GM23338 (cell line): Measurements from ENCODE around the gene PLEKHM2. TPM values are rescaled to one million over a fixed set of nuclear protein-coding genes. Genes with fewer than 3 reads are reported as not detected.
A peak's percentile ranks its signal among the peaks of the same experiment; 100 is the strongest.
"Not testable (repeated sequence)": the region's sequence is repeated elsewhere in the genome, so short reads cannot be mapped to it uniquely, and the experiment has no call there.

ENCODE experiments used
- ATAC-seq: fragments of 200-7000 bp; cut with Tn5 transposase; 3 replicates; pipeline ENCODE4 v1.9.1; 2020
- DNase-seq: peaks from one replicate; pipeline ENCODE4 v3.0.0-alpha.2; 2015; ENCODE audit warnings: low spot score
- H2AFZ ChIP-seq: fragments of 200-600 bp; sonication (generic); 2 replicates; pipeline ENCODE4 v1.8.0; 2016; ENCODE audit warnings: antibody characterized with exemption, mild to moderate bottlenecking, moderate library complexity
- H3F3A ChIP-seq: fragments of 200-600 bp; sonication (generic); replicated peaks from 2 replicates; pipeline ENCODE4 v1.8.0; 2017; ENCODE audit warnings: antibody characterized with exemption, mixed run types, low read depth
- H3K27ac ChIP-seq: fragments of 200-600 bp; sonication (generic); 2 replicates; pipeline ENCODE4 v1.6.1; 2016; ENCODE audit warnings: low read depth
- H3K27me3 ChIP-seq: fragments of 200-600 bp; sonication (generic); 2 replicates; pipeline ENCODE4 v1.8.0; 2016; ENCODE audit warnings: mild to moderate bottlenecking, mixed run types, moderate library complexity; ENCODE audit not compliant: insufficient read depth
- H3K36me3 ChIP-seq: fragments of 200-600 bp; sonication (generic); 2 replicates; pipeline ENCODE4 v1.8.0; 2016; ENCODE audit warnings: mild to moderate bottlenecking; ENCODE audit not compliant: insufficient read depth
- H3K4me1 ChIP-seq: fragments of 200-600 bp; sonication (generic); 2 replicates; pipeline ENCODE4 v1.8.0; 2016; ENCODE audit warnings: mild to moderate bottlenecking, moderate library complexity; ENCODE audit not compliant: insufficient read depth
- H3K4me2 ChIP-seq: fragments of 200-600 bp; sonication (generic); 2 replicates; pipeline ENCODE4 v1.7.1; 2017; ENCODE audit warnings: mixed run types
- H3K4me3 ChIP-seq: fragments of 200-600 bp; sonication (generic); 2 replicates; pipeline ENCODE4 v1.6.1; 2016; ENCODE audit warnings: mixed run types
- H3K79me2 ChIP-seq: fragments of 200-600 bp; sonication (generic); replicated peaks from 2 replicates; pipeline ENCODE4 v1.8.0; 2017; ENCODE audit warnings: mild to moderate bottlenecking; ENCODE audit not compliant: insufficient read depth
- H3K9me2 ChIP-seq: fragments of 200-600 bp; sonication (generic); 2 replicates; pipeline ENCODE4 v1.8.0; 2017; ENCODE audit not compliant: insufficient read depth
- H4K20me1 ChIP-seq: fragments of 200-600 bp; sonication (generic); replicated peaks from 2 replicates; pipeline ENCODE4 v1.8.0; 2017; ENCODE audit warnings: mild to moderate bottlenecking; ENCODE audit not compliant: insufficient read depth
- H3K27ac Mint-ChIP-seq: 2 replicates; pipeline ENCODE4 v1.8.0; 2020; ENCODE audit warnings: inconsistent platforms, mild to moderate bottlenecking, moderate library complexity, mixed read lengths
- H3K27me3 Mint-ChIP-seq: 3 replicates; pipeline ENCODE4 v1.8.0; 2022; ENCODE audit warnings: low read depth, mild to moderate bottlenecking, moderate library complexity, mixed read lengths, inconsistent platforms; ENCODE audit not compliant: insufficient read depth, poor library complexity
- H3K36me3 Mint-ChIP-seq: 3 replicates; pipeline ENCODE4 v1.8.0; 2021; ENCODE audit warnings: low read depth, mild to moderate bottlenecking, inconsistent platforms, moderate library complexity, mixed read lengths
- H3K4me1 Mint-ChIP-seq: 3 replicates; pipeline ENCODE4 v1.8.0; 2020; ENCODE audit warnings: mild to moderate bottlenecking, inconsistent platforms, mixed read lengths
- H3K4me3 Mint-ChIP-seq: 3 replicates; pipeline ENCODE4 v1.8.0; 2021; ENCODE audit warnings: moderate library complexity, mild to moderate bottlenecking, inconsistent platforms, mixed read lengths
- H3K9me3 Mint-ChIP-seq: 3 replicates; pipeline ENCODE4 v1.8.0; 2020; ENCODE audit warnings: moderate library complexity, mild to moderate bottlenecking, inconsistent platforms, mixed read lengths
- CREB1 ChIP-seq: fragments of 250-450 bp; sonication (Bioruptor Pico); IDR thresholded peaks from 2 replicates; pipeline ENCODE4 v1.5.0; 2020; ENCODE audit warnings: low read depth, mild to moderate bottlenecking, moderate library complexity
- EZH2 ChIP-seq: fragments of 200-600 bp; sonication (generic); IDR thresholded peaks from one replicate; pipeline ENCODE4 v1.8.0; 2017; ENCODE audit warnings: antibody characterized with exemption, mild to moderate bottlenecking, low read depth; ENCODE audit not compliant: unreplicated experiment
- EZH2phosphoT487 ChIP-seq: fragments of 200-600 bp; sonication (generic); IDR thresholded peaks from one replicate; pipeline ENCODE4 v1.8.1; 2018; ENCODE audit warnings: antibody characterized with exemption; ENCODE audit not compliant: unreplicated experiment
- JUNB ChIP-seq: IDR thresholded peaks from one replicate; pipeline ENCODE4 v1.6.1; 2016; ENCODE audit warnings: antibody characterized with exemption; ENCODE audit not compliant: unreplicated experiment
- NANOG ChIP-seq: IDR thresholded peaks from 2 replicates; pipeline ENCODE4 v1.6.1; 2016; ENCODE audit warnings: antibody characterized with exemption, borderline replicate concordance
- POLR2AphosphoS5 ChIP-seq: IDR thresholded peaks from 2 replicates; pipeline ENCODE4 v1.6.1; 2016; ENCODE audit warnings: antibody characterized with exemption, low read depth
- STAT1 ChIP-seq: IDR thresholded peaks from one replicate; pipeline ENCODE4 v1.6.1; 2016; ENCODE audit warnings: antibody characterized with exemption; ENCODE audit not compliant: unreplicated experiment
- ZNF114 ChIP-seq: fragments of 250-450 bp; sonication (Bioruptor Pico); IDR thresholded peaks from 2 replicates; pipeline ENCODE4 v1.5.0; 2020; ENCODE audit warnings: mild to moderate bottlenecking, moderate library complexity
- ZNF331 ChIP-seq: fragments of 250-450 bp; sonication (Bioruptor Pico); IDR thresholded peaks from 2 replicates; pipeline ENCODE4 v1.5.0; 2020; ENCODE audit warnings: low read depth, mild to moderate bottlenecking, moderate library complexity
- polyA plus RNA-seq: library from polyadenylated mRNA; unstranded; fragments of >200 nt; fragmentation: Nextera tagmentation; extraction: Ambion mirVana; gene quantifications from 2 replicates; pipeline ENCODE4 v1.2.1, GENCODE V29; 2016
- total RNA-seq: library from RNA; depleted of rRNA; stranded (reverse); fragments of >200 nt; shearing (Covaris generic); gene quantifications from 2 replicates; pipeline ENCODE4 v1.2.3, GENCODE V29; 2014
- TF ChIP-seq, protein P1 (sequence below): IDR thresholded peaks from one replicate; pipeline ENCODE4 v1.6.1; 2018; ENCODE audit warnings: antibody characterized with exemption; ENCODE audit not compliant: unreplicated experiment
- TF ChIP-seq, protein P2 (sequence below), 2 experiments: fragments of 200-600 bp in 1 of 2; sonication (generic) in 1 of 2; conservative IDR thresholded peaks; 2 replicates each; pipeline versions ENCODE4 v1.5.1 to v1.6.1; 2016 to 2017; ENCODE audit warnings: antibody characterized with exemption in 2 of 2, low read depth in 2 of 2, mild to moderate bottlenecking in 2 of 2, moderate library complexity in 1 of 2
- TF ChIP-seq, protein P3 (sequence below): IDR thresholded peaks from 2 replicates; pipeline ENCODE4 v1.6.1; 2016; ENCODE audit warnings: antibody characterized with exemption

PLEKHM2 gene
- total and polyA plus RNA-seq, 2 experiments from 2014 or later, result 11.2 to 40.0 TPM

DNA sequence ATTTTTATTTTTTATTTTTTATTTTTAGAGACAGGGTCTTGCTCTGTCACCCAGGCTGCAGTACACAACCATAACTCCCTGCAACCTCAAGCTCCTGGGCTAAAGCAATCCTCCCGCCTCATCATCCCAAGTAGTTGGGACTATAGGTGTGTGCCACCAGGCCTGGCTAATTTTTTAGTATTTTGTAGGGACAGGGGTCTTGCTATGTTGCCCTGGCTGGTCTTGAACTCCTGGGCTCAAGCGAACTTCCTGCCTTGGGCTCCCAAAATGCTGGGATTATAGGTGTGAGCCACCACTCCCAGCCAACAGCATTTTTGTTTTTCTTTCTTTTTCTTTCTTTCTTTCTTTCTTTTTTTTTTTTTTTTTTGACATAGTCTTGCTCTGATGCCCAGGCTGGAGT is 14.1 kb downstream of the PLEKHM2 start (continued):
- TF ChIP-seq, protein P1, sequence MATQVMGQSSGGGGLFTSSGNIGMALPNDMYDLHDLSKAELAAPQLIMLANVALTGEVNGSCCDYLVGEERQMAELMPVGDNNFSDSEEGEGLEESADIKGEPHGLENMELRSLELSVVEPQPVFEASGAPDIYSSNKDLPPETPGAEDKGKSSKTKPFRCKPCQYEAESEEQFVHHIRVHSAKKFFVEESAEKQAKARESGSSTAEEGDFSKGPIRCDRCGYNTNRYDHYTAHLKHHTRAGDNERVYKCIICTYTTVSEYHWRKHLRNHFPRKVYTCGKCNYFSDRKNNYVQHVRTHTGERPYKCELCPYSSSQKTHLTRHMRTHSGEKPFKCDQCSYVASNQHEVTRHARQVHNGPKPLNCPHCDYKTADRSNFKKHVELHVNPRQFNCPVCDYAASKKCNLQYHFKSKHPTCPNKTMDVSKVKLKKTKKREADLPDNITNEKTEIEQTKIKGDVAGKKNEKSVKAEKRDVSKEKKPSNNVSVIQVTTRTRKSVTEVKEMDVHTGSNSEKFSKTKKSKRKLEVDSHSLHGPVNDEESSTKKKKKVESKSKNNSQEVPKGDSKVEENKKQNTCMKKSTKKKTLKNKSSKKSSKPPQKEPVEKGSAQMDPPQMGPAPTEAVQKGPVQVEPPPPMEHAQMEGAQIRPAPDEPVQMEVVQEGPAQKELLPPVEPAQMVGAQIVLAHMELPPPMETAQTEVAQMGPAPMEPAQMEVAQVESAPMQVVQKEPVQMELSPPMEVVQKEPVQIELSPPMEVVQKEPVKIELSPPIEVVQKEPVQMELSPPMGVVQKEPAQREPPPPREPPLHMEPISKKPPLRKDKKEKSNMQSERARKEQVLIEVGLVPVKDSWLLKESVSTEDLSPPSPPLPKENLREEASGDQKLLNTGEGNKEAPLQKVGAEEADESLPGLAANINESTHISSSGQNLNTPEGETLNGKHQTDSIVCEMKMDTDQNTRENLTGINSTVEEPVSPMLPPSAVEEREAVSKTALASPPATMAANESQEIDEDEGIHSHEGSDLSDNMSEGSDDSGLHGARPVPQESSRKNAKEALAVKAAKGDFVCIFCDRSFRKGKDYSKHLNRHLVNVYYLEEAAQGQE, result no peak
- no peak for TF ChIP-seq ZNF114 (CRISPR knock-in tag)
- no peak for TF ChIP-seq ZNF331 (CRISPR knock-in tag)
- TF ChIP-seq EZH2phosphoT487, result no peak

DNA sequence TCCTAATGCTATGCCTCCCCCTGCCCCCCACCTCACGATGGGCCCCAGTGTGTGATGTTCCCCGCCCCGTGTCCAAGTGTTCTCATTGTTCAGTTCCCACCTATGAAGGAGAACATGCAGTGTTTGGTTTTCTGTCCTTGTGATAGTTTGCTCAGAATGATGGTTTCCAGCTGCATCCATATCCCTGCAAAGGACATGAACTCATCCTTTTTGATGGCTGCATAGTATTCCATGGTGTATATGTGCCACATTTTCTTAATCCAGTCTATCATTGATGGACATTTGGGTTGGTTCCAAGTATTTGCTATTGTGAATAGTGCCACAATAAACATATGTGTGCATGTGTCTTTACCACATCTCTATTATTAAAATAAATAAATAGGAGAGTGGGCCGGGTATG is 15.2 kb downstream of the PLEKHM2 start:
- H3K9me3 Mint-ChIP-seq, H3K27ac Mint-ChIP-seq, H3K4me1 Mint-ChIP-seq, H3K27me3 Mint-ChIP-seq, H3K4me3 ChIP-seq, DNase-seq, H3F3A ChIP-seq, H2AFZ ChIP-seq, H3K36me3 ChIP-seq, H3K4me1 ChIP-seq, H4K20me1 ChIP-seq, H3K4me3 Mint-ChIP-seq, H3K27ac ChIP-seq, H3K27me3 ChIP-seq, H3K9me2 ChIP-seq, ATAC-seq, H3K4me2 ChIP-seq: not testable (repeated sequence)
- H3K36me3 Mint-ChIP-seq, result peaks cover 12% of the 10 kb centered on the region; the same call in 2 of the 3 replicates
- peaks cover 34% of the 10 kb centered on the region for H3K79me2 ChIP-seq

DNA sequence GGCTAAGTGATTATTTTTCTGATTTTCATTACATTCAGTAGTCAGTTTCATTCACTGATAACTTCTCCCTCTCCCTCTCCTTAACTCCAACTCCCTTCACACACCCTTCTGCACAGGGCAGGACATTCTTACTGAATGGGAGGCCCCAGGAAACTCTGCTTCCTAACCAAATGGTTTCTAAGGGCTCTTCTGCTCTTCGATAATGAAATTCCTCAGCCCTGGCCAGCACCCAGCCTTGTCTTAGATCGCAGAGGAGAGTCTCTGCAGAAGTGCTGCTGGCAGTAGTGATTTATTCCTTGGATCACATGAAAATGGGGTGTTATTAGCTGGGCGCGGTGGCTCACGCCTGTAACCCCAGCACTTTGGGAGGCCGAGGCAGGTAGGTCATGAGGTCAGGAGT is 16.4 kb downstream of the PLEKHM2 start:
- no peak for DNase-seq
- H3K4me3 Mint-ChIP-seq, result no peak overlapping the region
- TF ChIP-seq JUNB (no peak), POLR2AphosphoS5 (no peak), ZNF331 (CRISPR knock-in tag) (no peak), CREB1 (CRISPR knock-in tag) (no peak), EZH2 (no peak), EZH2phosphoT487 (no peak), NANOG (no peak), STAT1 (no peak)
- TF ChIP-seq, protein P1, result no peak
- TF ChIP-seq, protein P2, sequence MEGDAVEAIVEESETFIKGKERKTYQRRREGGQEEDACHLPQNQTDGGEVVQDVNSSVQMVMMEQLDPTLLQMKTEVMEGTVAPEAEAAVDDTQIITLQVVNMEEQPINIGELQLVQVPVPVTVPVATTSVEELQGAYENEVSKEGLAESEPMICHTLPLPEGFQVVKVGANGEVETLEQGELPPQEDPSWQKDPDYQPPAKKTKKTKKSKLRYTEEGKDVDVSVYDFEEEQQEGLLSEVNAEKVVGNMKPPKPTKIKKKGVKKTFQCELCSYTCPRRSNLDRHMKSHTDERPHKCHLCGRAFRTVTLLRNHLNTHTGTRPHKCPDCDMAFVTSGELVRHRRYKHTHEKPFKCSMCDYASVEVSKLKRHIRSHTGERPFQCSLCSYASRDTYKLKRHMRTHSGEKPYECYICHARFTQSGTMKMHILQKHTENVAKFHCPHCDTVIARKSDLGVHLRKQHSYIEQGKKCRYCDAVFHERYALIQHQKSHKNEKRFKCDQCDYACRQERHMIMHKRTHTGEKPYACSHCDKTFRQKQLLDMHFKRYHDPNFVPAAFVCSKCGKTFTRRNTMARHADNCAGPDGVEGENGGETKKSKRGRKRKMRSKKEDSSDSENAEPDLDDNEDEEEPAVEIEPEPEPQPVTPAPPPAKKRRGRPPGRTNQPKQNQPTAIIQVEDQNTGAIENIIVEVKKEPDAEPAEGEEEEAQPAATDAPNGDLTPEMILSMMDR (conservative IDR thresholded peaks at IDR 0.05; ENCODE audit: low read depth in 2 of 2), result no peak
- TF ChIP-seq, protein P3, sequence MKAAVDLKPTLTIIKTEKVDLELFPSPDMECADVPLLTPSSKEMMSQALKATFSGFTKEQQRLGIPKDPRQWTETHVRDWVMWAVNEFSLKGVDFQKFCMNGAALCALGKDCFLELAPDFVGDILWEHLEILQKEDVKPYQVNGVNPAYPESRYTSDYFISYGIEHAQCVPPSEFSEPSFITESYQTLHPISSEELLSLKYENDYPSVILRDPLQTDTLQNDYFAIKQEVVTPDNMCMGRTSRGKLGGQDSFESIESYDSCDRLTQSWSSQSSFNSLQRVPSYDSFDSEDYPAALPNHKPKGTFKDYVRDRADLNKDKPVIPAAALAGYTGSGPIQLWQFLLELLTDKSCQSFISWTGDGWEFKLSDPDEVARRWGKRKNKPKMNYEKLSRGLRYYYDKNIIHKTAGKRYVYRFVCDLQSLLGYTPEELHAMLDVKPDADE, result no peak

More for the DNA sequence above, 16.4 kb downstream of the PLEKHM2 start:
- Histone ChIP-seq H3K9me2 (no peaks in the 10 kb centered on the region), H3K36me3 (no peaks in the 10 kb centered on the region), H3K27me3 (no peaks in the 10 kb centered on the region), H3K4me3 (no peak overlapping the region), H3K4me1 (0 out of 2 replicates have a peak, but pooled peaks cover 3% of the 10 kb centered on the region), H3K79me2 (peaks cover 37% of the 10 kb centered on the region), H3K27ac (0 out of 2 replicates have a peak overlapping the region, but pooled peaks have one; percentile 45), H3F3A (0 out of 2 replicates have a peak, but pooled peaks cover 8% of the 10 kb centered on the region), H3K4me2 (no peak overlapping the region), H4K20me1 (peaks cover 3% of the 10 kb centered on the region; the same call in 1 of the 2 replicates), H2AFZ (no peak overlapping the region)
- Mint-ChIP-seq H3K4me1 (peaks cover 4% of the 10 kb centered on the region), H3K36me3 (peaks cover 12% of the 10 kb centered on the region), H3K9me3 (no peaks in the 10 kb centered on the region), H3K27me3 (peaks cover 2% of the 10 kb centered on the region), H3K27ac (no peak overlapping the region)
- ATAC-seq, result no peak
